HepG2 (cell line): Measurements from ENCODE around the gene NOL11.
"Not testable (repeated sequence)": the region's sequence is repeated elsewhere in the genome, so short reads cannot be mapped to it uniquely, and the experiment has no call there.

Experiments used
- JUN ChIP-seq: sonication (generic); formaldehyde crosslinking; IDR thresholded peaks from 2 replicates; pipeline ENCODE4 v1.4.0; 2020; ENCODE audit warnings: mild to moderate bottlenecking, missing genetic modification reagents
- SMAD1 ChIP-seq: sonication (generic); formaldehyde crosslinking; IDR thresholded peaks from 2 replicates; pipeline ENCODE4 v1.4.0; 2020; ENCODE audit warnings: missing genetic modification reagents, low read depth, mild to moderate bottlenecking, borderline replicate concordance
- ZNF260 ChIP-seq: sonication (generic); formaldehyde crosslinking; IDR thresholded peaks from 2 replicates; pipeline ENCODE4 v1.4.0; 2020; ENCODE audit warnings: missing genetic modification reagents, low read depth, mild to moderate bottlenecking, borderline replicate concordance
- TF ChIP-seq, protein P1 (sequence below): sonication (generic); formaldehyde crosslinking; IDR thresholded peaks from 2 replicates; pipeline ENCODE4 v1.4.0; 2020; ENCODE audit warnings: mild to moderate bottlenecking, missing genetic modification reagents
- TF ChIP-seq, protein P2 (sequence below): IDR thresholded peaks from 2 replicates; pipeline ENCODE4 v1.6.1; 2012; ENCODE audit warnings: inconsistent platforms

DNA sequence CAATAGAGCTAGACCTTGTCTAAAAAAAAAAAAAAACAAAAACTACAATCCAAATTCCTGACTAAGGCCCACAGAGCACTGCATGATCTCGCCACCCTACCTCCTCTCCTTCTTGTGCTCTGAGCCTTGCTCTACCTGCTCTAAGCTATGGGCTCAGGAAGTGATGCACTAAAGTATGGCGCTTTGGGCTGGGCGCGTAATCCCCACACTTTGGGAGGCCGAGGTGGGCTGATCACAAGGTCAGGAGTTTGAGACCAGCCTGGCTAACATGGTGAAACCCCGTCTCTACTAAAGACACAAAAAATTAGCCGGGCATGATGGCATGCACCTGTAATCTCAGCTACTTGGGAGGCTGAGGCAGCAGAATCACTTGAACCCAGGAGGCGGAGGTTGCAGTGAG is 37.0 kb downstream of the NOL11 start:
- TF ChIP-seq, protein P1, sequence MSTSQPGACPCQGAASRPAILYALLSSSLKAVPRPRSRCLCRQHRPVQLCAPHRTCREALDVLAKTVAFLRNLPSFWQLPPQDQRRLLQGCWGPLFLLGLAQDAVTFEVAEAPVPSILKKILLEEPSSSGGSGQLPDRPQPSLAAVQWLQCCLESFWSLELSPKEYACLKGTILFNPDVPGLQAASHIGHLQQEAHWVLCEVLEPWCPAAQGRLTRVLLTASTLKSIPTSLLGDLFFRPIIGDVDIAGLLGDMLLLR (CRISPR knock-in tag): not testable (repeated sequence)
- TF ChIP-seq SMAD1 (CRISPR knock-in tag); ZNF260; JUN (CRISPR knock-in tag): not testable (repeated sequence)
- TF ChIP-seq, protein P2, sequence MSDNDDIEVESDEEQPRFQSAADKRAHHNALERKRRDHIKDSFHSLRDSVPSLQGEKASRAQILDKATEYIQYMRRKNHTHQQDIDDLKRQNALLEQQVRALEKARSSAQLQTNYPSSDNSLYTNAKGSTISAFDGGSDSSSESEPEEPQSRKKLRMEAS: not testable (repeated sequence)
